Upper lobe of left lung (tissue), 4 donors: ENCODE measurements around the gene C2CD2L.
A peak's percentile ranks its signal among the peaks of the same experiment; 100 is the strongest.

Source experiments
- CTCF ChIP-seq, 6 experiments: fragments of 450-650 bp in 4 of 6; fragments of 200-600 bp in 2 of 6; sonication (generic) in 2 of 6; IDR thresholded peaks; one replicate each; pipeline ENCODE4 v1.5.1; 2016 to 2019; ENCODE audit warnings: antibody characterized with exemption in 6 of 6
- POLR2AphosphoS5 ChIP-seq, 2 donors: sonication (generic); formaldehyde crosslinking; IDR thresholded peaks; one replicate each; pipeline ENCODE4 v1.5.1; 2017; ENCODE audit warnings: antibody characterized with exemption in 2 of 2

GRCh38 chr11:119084663-119085436 is 22.3 kb upstream of the C2CD2L start, which contains the start of gene HMBS:
- no peak for TF ChIP-seq CTCF (IDR thresholded peaks at IDR 0.05)
- TF ChIP-seq POLR2AphosphoS5 (IDR thresholded peaks at IDR 0.05) = peak; percentile 76 to 83
